Endothelial cell of umbilical vein (primary cell): Measurements from ENCODE around the gene MBOAT1.

ENCODE experiments used
- EZH2 ChIP-seq: IDR thresholded peaks from 2 replicates; pipeline ENCODE4 v1.6.1; 2012; ENCODE audit warnings: borderline replicate concordance, low read depth, mild to moderate bottlenecking, moderate library complexity, low read length, inconsistent platforms; ENCODE audit not compliant: severe bottlenecking
- POLR2A ChIP-seq: IDR thresholded peaks from 2 replicates; pipeline ENCODE4 v1.6.1; 2012; ENCODE audit warnings: low read depth, mild to moderate bottlenecking, control low read depth, low read length
- POLR2AphosphoS5 ChIP-seq: IDR thresholded peaks from 2 replicates; pipeline ENCODE4 v1.6.1; 2012; ENCODE audit warnings: low read depth, mild to moderate bottlenecking, control low read depth, low read length, moderate library complexity; ENCODE audit not compliant: insufficient read depth
- TF ChIP-seq, protein P1 (sequence below), 2 donors: IDR thresholded peaks; 1 replicate in 1 of 2; 2 replicates in 1 of 2; pipeline ENCODE4 v1.5.1; 2011; ENCODE audit warnings: low read length in 2 of 2, mild to moderate bottlenecking in 2 of 2, moderate library complexity in 2 of 2, control low read depth in 1 of 2, inconsistent platforms in 1 of 2, low read depth in 1 of 2; ENCODE audit not compliant: insufficient read depth in 1 of 2; ENCODE audit errors: extremely low read depth in 1 of 2

DNA sequence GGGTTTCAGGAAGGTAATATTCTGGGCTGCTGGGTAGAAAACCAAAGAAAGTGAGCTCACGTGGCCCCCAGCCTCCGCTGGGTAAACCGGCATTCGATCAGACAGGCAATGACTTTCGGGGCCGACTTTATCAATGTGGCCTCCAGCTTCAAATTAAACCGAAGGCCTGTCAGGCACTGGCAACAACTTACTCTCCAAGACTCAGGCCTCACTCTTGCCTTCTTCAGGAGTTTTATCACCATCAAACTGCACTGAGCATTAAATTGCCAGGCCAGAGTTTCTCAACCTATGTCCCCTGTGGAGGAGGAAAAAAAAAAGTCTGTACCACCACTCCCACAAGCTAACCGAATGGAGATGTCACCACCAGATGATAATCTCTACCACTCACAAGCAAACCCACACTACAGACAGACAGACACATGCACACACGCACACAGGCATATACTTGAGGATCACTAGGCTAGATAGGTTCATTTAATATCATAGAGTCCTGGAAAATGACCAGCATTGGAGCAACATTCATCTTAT lies 1.1 kb upstream of the MBOAT1 start:
- TF ChIP-seq, protein P1, sequence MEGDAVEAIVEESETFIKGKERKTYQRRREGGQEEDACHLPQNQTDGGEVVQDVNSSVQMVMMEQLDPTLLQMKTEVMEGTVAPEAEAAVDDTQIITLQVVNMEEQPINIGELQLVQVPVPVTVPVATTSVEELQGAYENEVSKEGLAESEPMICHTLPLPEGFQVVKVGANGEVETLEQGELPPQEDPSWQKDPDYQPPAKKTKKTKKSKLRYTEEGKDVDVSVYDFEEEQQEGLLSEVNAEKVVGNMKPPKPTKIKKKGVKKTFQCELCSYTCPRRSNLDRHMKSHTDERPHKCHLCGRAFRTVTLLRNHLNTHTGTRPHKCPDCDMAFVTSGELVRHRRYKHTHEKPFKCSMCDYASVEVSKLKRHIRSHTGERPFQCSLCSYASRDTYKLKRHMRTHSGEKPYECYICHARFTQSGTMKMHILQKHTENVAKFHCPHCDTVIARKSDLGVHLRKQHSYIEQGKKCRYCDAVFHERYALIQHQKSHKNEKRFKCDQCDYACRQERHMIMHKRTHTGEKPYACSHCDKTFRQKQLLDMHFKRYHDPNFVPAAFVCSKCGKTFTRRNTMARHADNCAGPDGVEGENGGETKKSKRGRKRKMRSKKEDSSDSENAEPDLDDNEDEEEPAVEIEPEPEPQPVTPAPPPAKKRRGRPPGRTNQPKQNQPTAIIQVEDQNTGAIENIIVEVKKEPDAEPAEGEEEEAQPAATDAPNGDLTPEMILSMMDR (IDR thresholded peaks at IDR 0.05; ENCODE audit: extremely low read depth in 1 of 2, insufficient read depth in 1 of 2, low read depth in 1 of 2, low read length in 2 of 2), result no peak
- no peak for TF ChIP-seq POLR2AphosphoS5
- no peak for TF ChIP-seq EZH2
- TF ChIP-seq POLR2A, result no peak
